Ascending aorta (tissue), 2 donors: ENCODE results near the gene ST6GALNAC3. TPM values are rescaled to one million over a fixed set of nuclear protein-coding genes. Genes with fewer than 3 reads are reported as not detected.

Source experiments
- DNase-seq, 2 donors: peaks; one replicate each; pipeline ENCODE4 v3.0.0-alpha.2; 2019; ENCODE audit warnings: low spot score in 2 of 2
- H3K27ac ChIP-seq, 2 donors: fragments of 200-600 bp; sonication (generic); one replicate each; pipeline ENCODE4 v1.5.1; 2016 to 2017; ENCODE audit warnings: mild to moderate bottlenecking in 1 of 2
- H3K27me3 ChIP-seq: fragments of 200-600 bp; sonication (generic); one replicate; pipeline ENCODE4 v1.5.1; 2017
- H3K36me3 ChIP-seq, 2 donors: fragments of 200-600 bp; sonication (generic); one replicate each; pipeline ENCODE4 v1.5.1; 2016
- H3K4me1 ChIP-seq, 2 donors: fragments of 200-600 bp; sonication (generic); one replicate each; pipeline ENCODE4 v1.5.1; 2016 to 2017; ENCODE audit warnings: mild to moderate bottlenecking in 1 of 2
- H3K4me3 ChIP-seq, 2 donors: fragments of 200-600 bp; sonication (generic); one replicate each; pipeline ENCODE4 v1.5.1; 2016 to 2017; ENCODE audit warnings: mild to moderate bottlenecking in 1 of 2
- H3K9me3 ChIP-seq, 2 donors: fragments of 200-600 bp; sonication (generic); one replicate each; pipeline ENCODE4 v1.5.1; 2016
- CTCF ChIP-seq, 3 experiments: fragments of 200-600 bp in 2 of 3; fragments of 450-650 bp in 1 of 3; sonication (generic) in 2 of 3; IDR thresholded peaks; one replicate each; pipeline ENCODE4 v1.5.1; 2016 to 2019; ENCODE audit warnings: antibody characterized with exemption in 3 of 3, mild to moderate bottlenecking in 1 of 3, moderate library complexity in 1 of 3
- intact Hi-C: fragments of 100-400 bp; cut with DNase I; formaldehyde crosslinking; loops from one replicate; pipeline ENCODE4 v1.15.1; 2023
- total RNA-seq: library from RNA; depleted of rRNA; stranded (reverse); fragments of >200 nt; gene quantifications from one replicate; pipeline ENCODE4 v1.1.0, GENCODE V29; 2016

ST6GALNAC3 gene
- total RNA-seq, 1 donor from 2014 or later, result 34.5 TPM

GRCh38 chr1:76501586-76502219 is 427.2 kb downstream of the ST6GALNAC3 start:
- Histone ChIP-seq H3K9me3 (no peaks in the 10 kb centered on the region), H3K4me3 (no peak overlapping the region), H3K36me3 (no peaks in the 10 kb centered on the region), H3K4me1 (no peaks in the 10 kb centered on the region), H3K27me3 (no peaks in the 10 kb centered on the region), H3K27ac (no peak overlapping the region)
- intact Hi-C loops, result no loop called here
- no peak for DNase-seq
- TF ChIP-seq CTCF (IDR thresholded peaks at IDR 0.05), result no peak

DNA sequence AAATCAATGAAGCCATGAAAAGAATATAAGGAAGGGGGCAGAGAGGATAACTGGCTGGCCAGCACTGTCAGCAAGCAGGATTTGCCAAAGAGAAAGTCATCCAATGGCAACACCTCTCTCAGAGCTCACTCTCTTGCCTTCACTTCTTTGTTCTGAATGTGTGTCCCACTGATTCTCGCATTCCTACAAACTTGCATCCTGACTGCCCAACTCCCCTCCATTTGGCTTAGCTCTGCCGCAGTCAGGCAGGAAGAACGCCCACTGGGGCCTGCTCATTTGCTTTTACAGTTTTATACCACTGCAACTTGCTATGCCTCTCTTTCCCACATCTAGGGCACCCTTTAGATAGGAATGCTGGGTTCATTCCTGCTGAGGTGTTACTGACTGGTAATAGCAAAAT is 428.6 kb downstream of the ST6GALNAC3 start:
- no peak for TF ChIP-seq CTCF (IDR thresholded peaks at IDR 0.05)
- Histone ChIP-seq H3K36me3 (no peaks in the 10 kb centered on the region), H3K27ac (no peak overlapping the region), H3K4me1 (no peaks in the 10 kb centered on the region), H3K4me3 (no peak overlapping the region), H3K9me3 (no peaks in the 10 kb centered on the region), H3K27me3 (no peaks in the 10 kb centered on the region)
- DNase-seq, result no peak
- intact Hi-C loops, result no loop called here

DNA sequence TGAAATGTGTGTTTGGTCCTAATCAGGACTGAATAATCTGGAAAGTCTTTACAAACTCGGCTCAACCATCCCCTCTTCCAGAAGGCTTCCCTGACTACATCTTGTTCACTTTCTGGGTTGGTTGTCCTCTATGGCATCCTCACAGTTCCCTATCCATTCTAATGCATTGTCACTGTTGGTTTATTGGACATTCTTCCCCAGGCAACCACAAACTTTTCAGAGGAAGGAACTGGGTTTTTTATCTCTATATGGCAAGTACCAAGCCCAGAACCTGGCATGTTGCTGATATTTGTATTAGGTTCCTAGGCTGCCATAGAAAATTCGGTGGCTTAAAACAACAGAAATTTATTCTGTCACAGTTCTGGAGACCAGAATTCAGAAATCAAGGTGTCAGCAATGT is 429.2 kb downstream of the ST6GALNAC3 start:
- Histone ChIP-seq H3K27ac (no peak overlapping the region), H3K4me1 (no peaks in the 10 kb centered on the region), H3K4me3 (no peak overlapping the region), H3K9me3 (no peaks in the 10 kb centered on the region), H3K27me3 (no peaks in the 10 kb centered on the region), H3K36me3 (no peaks in the 10 kb centered on the region)
- no peak for TF ChIP-seq CTCF (IDR thresholded peaks at IDR 0.05)
- no peak for DNase-seq
- intact Hi-C loops, result no loop called here

- Histone ChIP-seq H3K4me3 (no peak overlapping the region), H3K9me3 (no peaks in the 10 kb centered on the region), H3K36me3 (no peaks in the 10 kb centered on the region), H3K4me1 (no peaks in the 10 kb centered on the region), H3K27ac (no peak overlapping the region), H3K27me3 (no peaks in the 10 kb centered on the region)
- intact Hi-C loops, result no loop called here
- TF ChIP-seq CTCF (IDR thresholded peaks at IDR 0.05), result no peak
- DNase-seq, result no peak
Measured at GRCh38 chr1:76507376-76507775, 432.8 kb downstream of the ST6GALNAC3 start.

DNA sequence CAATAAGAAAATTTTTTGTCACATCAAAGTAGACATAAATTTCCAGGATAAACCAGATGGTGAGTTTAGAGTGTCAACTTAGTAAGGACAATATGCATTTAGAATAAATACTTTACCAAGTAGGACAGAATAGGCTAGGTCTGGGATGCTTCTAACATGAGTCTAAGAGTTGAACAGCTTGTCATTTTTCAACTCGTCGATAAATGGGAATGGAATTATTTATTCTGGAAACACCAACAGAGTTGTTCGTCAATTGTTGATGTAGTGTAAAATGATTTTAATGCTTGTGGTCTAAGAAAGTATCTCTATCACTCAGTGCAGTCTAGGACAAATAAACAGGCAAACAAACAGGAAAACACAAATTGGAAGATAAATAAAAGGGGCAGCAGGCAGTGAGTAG is 434.3 kb downstream of the ST6GALNAC3 start:
- Histone ChIP-seq H3K4me3 (no peak overlapping the region), H3K27ac (no peak overlapping the region), H3K27me3 (no peaks in the 10 kb centered on the region), H3K4me1 (no peaks in the 10 kb centered on the region), H3K9me3 (no peaks in the 10 kb centered on the region), H3K36me3 (no peaks in the 10 kb centered on the region)
- intact Hi-C loops, result no loop called here
- no peak for TF ChIP-seq CTCF (IDR thresholded peaks at IDR 0.05)
- DNase-seq, result no peak
